GM18508 (cell line): ENCODE measurements around the gene GNPTG.
A peak's percentile ranks its signal among the peaks of the same experiment; 100 is the strongest.

ENCODE experiments used
- ATAC-seq: cut with Tn5 transposase; IDR thresholded peaks from one replicate; pipeline ENCODE4 v1.9.1; 2021; ENCODE audit warnings: moderate number of reproducible peaks; ENCODE audit not compliant: insufficient read depth, unreplicated experiment

GNPTG gene

GRCh38 chr16:1332618-1333148 is 19.0 kb upstream of the GNPTG start:
- no peak for ATAC-seq

GRCh38 chr16:1333149-1333812 is 18.4 kb upstream of the GNPTG start, which contains the start of gene BAIAP3:
Gene BAIAP3, plus strand, starts transcription at chr16:1333645. Its CDS starts 4,905 bp downstream, at chr16:1338550.
- ATAC-seq = no peak

GRCh38 chr16:1333854-1334700 is 17.7 kb upstream of the GNPTG start:
- ATAC-seq = no peak

GRCh38 chr16:1334739-1335138 is 17.0 kb upstream of the GNPTG start:
- no peak for ATAC-seq

GRCh38 chr16:1335211-1335971 is 16.3 kb upstream of the GNPTG start:
- no peak for ATAC-seq

- no peak for ATAC-seq
Measured at GRCh38 chr16:1335996-1336395, 15.7 kb upstream of the GNPTG start.

- ATAC-seq = no peak
Measured at GRCh38 chr16:1336619-1337018, 15.1 kb upstream of the GNPTG start.

GRCh38 chr16:1337486-1337885 is 14.2 kb upstream of the GNPTG start:
- no peak for ATAC-seq

GRCh38 chr16:1338119-1338730 is 13.5 kb upstream of the GNPTG start:
- ATAC-seq = no peak

GRCh38 chr16:1338855-1339675 is 12.7 kb upstream of the GNPTG start:
- ATAC-seq = no peak

- ATAC-seq = no peak
Measured at GRCh38 chr16:1340730-1341494, 10.8 kb upstream of the GNPTG start.

GRCh38 chr16:1341495-1342420 is 10.0 kb upstream of the GNPTG start:
- ATAC-seq = no peak

- peak; percentile 55 for ATAC-seq
Measured at GRCh38 chr16:1342526-1343427, 9.0 kb upstream of the GNPTG start.

- ATAC-seq = no peak
Measured at GRCh38 chr16:1343428-1344242, 8.1 kb upstream of the GNPTG start.

- ATAC-seq = no peak
Measured at GRCh38 chr16:1344499-1344898, 7.2 kb upstream of the GNPTG start.

- ATAC-seq = no peak
Measured at GRCh38 chr16:1345087-1345486, 6.6 kb upstream of the GNPTG start.
